ENCODE measurements around the gene ZFPL1.
A peak's percentile ranks its signal among the peaks of the same experiment; 100 is the strongest.

DNA sequence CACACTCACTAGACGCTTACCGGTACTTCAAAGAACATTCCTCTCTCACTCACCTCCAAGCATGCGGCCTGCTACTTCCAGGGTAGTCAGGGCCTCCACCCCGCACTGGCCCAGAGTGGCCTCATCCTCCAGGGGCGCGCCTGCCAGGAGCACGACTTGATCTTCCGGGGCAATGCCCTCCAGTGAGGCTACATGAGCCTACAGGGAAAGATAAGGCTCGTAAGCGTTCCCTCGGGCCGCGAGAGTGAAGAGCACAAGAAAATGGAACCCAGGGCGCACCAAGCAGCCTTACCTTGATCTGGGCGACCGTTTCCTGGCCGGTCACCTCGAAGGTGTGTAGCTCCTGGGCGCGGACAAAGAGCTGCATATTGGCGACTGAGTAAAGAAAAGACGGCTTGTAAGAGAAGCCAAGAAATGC lies 37.4 kb downstream of the ZFPL1 start:
- TF ChIP-seq, protein P1, sequence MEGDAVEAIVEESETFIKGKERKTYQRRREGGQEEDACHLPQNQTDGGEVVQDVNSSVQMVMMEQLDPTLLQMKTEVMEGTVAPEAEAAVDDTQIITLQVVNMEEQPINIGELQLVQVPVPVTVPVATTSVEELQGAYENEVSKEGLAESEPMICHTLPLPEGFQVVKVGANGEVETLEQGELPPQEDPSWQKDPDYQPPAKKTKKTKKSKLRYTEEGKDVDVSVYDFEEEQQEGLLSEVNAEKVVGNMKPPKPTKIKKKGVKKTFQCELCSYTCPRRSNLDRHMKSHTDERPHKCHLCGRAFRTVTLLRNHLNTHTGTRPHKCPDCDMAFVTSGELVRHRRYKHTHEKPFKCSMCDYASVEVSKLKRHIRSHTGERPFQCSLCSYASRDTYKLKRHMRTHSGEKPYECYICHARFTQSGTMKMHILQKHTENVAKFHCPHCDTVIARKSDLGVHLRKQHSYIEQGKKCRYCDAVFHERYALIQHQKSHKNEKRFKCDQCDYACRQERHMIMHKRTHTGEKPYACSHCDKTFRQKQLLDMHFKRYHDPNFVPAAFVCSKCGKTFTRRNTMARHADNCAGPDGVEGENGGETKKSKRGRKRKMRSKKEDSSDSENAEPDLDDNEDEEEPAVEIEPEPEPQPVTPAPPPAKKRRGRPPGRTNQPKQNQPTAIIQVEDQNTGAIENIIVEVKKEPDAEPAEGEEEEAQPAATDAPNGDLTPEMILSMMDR (IDR thresholded peaks at IDR 0.05; ENCODE audit: low read depth, low read length, missing input control), result no peak
- TF ChIP-seq TAF1 (conservative IDR thresholded peaks at IDR 0.05), result no peak
- TF ChIP-seq, protein P2, sequence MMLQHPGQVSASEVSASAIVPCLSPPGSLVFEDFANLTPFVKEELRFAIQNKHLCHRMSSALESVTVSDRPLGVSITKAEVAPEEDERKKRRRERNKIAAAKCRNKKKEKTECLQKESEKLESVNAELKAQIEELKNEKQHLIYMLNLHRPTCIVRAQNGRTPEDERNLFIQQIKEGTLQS (IDR thresholded peaks at IDR 0.05), result no peak
- TF ChIP-seq, protein P3, sequence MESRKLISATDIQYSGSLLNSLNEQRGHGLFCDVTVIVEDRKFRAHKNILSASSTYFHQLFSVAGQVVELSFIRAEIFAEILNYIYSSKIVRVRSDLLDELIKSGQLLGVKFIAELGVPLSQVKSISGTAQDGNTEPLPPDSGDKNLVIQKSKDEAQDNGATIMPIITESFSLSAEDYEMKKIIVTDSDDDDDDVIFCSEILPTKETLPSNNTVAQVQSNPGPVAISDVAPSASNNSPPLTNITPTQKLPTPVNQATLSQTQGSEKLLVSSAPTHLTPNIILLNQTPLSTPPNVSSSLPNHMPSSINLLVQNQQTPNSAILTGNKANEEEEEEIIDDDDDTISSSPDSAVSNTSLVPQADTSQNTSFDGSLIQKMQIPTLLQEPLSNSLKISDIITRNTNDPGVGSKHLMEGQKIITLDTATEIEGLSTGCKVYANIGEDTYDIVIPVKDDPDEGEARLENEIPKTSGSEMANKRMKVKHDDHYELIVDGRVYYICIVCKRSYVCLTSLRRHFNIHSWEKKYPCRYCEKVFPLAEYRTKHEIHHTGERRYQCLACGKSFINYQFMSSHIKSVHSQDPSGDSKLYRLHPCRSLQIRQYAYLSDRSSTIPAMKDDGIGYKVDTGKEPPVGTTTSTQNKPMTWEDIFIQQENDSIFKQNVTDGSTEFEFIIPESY (IDR thresholded peaks at IDR 0.05), result no peak
- TF ChIP-seq, protein P4, sequence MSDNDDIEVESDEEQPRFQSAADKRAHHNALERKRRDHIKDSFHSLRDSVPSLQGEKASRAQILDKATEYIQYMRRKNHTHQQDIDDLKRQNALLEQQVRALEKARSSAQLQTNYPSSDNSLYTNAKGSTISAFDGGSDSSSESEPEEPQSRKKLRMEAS (IDR thresholded peaks at IDR 0.05), result no peak
- TF ChIP-seq EGR1 (IDR thresholded peaks at IDR 0.05; ENCODE audit: low read depth in 2 of 2), result no peak
- TF ChIP-seq SP1 (IDR thresholded peaks at IDR 0.05), result no peak
- no peak for TF ChIP-seq YY1 (IDR thresholded peaks at IDR 0.05)
- TF ChIP-seq NR2F2 (IDR thresholded peaks at IDR 0.05), result no peak
- TF ChIP-seq RAD21 (IDR thresholded peaks at IDR 0.05), result peak in 1 of 2 donors; percentile 15
